HG03342 (cell line): ENCODE measurements around the gene CHCHD2.
A peak's percentile ranks its signal among the peaks of the same experiment; 100 is the strongest.
"Not testable (repeated sequence)": the region's sequence is repeated elsewhere in the genome, so short reads cannot be mapped to it uniquely, and the experiment has no call there.

Source experiments
- ATAC-seq: cut with Tn5 transposase; IDR thresholded peaks from one replicate; pipeline ENCODE4 v1.9.1; 2021; ENCODE audit warnings: mild to moderate bottlenecking, moderate library complexity; ENCODE audit not compliant: unreplicated experiment

Gene CHCHD2

DNA sequence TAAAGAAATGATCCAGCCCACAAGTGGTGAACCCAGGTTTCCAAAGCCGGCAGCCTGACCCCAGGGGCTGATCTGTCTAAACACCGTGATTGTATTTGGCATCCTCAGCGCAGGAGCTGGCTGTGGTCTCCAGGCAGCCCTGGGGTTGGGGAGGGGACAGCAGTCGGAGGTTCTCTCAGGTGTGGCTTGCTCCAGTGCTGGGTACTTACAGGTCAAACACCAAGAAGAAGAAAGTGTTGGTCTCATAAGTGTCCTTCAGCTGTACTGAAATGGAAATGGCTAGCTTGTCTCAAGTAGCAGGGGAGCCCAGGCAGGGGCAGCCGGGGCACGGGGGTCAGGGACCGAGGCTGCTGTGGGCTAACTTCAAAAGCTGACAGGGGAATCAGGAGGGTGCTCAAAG, 19.5 kb downstream of the CHCHD2 start:
- no peak for ATAC-seq

- no peak for ATAC-seq
Measured at GRCh38 chr7:56083150-56083785, 23.0 kb downstream of the CHCHD2 start.

- no peak for ATAC-seq
Measured at GRCh38 chr7:56081626-56082340, 24.5 kb downstream of the CHCHD2 start.

DNA sequence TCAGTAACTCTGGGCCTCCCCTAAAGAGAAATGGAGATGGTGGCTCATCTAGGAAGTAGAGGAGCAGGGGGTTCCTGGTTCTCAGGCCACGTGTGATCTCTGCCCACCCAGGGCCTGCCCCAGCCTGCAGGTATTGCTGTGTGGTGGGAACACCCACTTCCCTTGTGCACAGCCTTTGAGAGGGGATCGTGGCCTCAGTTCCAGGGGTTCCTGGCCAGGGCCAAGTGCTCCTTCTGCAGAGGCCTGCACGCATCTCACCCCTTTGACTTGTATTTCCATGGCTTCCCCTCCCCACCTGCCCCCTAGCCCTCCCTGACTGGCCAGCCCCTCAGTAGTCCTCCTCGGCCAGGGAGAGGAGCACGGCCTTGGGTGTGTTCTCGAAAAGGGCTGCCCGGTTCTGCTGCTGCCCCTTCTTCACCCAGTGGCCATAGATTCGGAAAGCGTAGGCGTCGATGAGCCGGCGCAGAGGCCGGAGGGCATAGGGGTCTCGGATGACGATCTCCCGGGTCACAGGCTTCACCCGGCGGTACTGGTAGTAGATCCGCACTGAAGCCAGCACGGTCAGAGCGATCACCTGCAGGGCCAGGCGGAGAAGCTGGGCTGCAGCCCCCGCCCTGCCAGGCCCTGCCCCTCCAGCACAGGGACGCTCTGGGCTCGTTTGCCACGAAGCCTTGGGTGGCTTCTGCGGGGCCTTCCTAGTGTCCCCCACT, 25.4 kb downstream of the CHCHD2 start:
- ATAC-seq, result not testable (repeated sequence)

- no peak for ATAC-seq
Measured at GRCh38 chr7:56079450-56080185, 26.7 kb downstream of the CHCHD2 start.

DNA sequence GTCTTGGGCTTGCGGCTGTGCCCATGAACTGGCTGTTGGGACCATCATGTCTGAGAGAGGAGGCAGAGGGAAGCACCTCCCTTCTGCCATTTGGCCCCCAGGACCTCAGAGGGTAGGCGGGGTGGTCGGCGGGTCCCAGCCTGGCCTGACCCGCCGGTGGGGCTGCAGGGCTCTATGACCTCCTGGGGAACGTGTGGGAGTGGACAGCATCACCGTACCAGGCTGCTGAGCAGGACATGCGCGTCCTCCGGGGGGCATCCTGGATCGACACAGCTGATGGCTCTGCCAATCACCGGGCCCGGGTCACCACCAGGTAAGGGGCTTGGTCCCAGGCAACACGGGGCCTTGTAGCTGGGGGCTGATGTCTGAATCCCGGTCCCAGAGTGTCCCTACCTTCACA, 28.1 kb downstream of the CHCHD2 start:
- ATAC-seq, result no peak

DNA sequence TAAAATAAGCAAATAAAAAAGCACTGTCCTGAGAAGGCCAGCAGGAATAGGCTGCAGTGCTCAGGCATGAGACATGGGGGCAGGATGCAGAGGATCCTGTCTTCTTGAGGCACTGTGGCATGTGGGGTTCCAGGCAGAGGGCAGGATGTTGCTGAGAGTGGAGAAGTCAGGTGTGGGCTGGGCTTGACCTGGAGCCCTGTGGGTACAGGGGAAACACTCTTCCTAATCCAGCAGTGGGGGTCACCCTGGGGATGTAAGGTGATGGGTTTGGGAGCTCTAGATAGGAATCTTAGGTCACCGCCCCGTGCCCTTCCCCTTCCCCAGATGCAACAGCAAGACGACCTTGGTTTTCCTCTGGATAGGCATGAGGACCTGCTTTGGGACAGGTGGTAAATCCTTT, 28.6 kb downstream of the CHCHD2 start:
- no peak for ATAC-seq

GRCh38 chr7:56074371-56074791, 31.9 kb downstream of the CHCHD2 start:
- peak; percentile 88 for ATAC-seq

GRCh38 chr7:56066376-56066775, 39.9 kb downstream of the CHCHD2 start:
- ATAC-seq, result not testable (repeated sequence)

DNA sequence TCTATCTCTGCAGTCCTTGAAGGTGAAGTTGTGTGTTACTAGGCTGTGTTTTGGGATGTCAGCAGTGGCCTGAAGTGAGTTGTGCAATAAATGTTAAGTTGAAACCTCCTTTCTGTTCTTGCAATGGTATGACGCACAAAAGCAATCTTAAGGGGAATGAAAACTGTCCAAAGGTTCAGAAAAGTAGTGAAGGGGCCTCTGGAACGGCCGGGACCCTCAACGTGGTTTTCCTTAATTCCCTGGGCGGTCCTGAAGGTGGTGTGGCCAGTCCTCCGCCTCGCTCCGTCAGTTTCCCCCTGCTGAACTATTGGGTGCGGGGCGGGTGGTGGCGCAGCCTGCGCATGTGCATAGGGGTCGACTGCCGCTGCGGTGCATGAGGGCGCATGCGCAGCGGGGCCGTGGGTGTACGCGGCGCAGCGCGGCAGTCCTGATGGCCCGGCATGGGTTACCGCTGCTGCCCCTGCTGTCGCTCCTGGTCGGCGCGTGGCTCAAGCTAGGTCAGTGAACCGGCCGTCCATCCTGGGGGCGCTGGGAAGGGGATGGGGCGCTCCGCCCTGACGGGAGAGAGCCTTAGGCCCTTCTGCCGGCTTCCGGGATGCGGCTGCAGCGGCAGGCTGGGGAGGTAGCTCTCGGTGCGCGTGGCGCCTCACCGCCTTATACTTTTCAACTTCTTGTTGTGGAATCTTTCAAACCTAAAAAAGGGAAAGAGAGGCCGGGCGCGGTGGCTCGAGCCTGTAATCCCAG, 42.2 kb downstream of the CHCHD2 start, which contains the start of gene SUMF2:
Gene SUMF2 (plus strand): TSS at position 405 of the 744 bp plus-strand sequence. CDS start 26 bp downstream, at position 431.
- peak; percentile 83 for ATAC-seq

DNA sequence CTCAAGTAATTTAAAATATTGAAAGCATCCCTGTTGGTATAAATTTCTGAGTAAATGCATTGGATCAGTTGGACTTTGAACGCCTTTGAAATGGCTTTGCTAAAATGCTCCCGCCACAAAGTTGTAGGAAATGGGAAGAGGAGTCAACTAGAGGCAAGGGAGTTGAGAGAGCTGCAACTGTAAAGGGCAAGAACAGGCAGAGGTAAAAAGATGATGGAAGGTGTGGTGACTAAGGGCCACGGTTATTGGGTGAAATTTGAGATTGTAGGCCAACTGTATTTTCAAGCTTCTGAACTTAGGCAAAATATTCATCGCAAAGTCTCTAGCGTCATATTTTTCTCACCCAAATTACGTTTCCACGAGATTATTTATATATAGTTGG, 42.8 kb downstream of the CHCHD2 start:
- no peak for ATAC-seq

DNA sequence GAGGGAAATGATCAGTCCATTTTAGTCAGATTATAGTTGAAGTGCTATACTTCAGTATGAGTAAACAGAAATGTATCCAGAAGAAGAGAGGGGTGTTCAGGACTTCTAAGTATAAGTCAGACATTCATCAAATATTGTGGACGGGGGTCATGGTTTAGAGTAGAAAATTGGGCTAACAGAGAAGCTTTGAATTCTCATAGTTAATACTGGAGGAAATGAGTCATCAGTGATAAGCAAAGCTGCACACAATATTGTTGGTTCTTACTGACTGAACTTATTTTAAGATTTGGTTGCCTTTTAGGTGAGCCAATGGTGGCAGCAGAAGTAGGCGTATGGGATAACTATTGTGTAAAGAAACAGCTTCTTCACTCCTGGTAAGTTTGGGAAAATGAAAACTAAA, 43.9 kb downstream of the CHCHD2 start:
- ATAC-seq, result no peak

GRCh38 chr7:56053993-56054392, 52.3 kb downstream of the CHCHD2 start:
- ATAC-seq, result no peak

- no peak for ATAC-seq
Measured at GRCh38 chr7:56053379-56053778, 52.9 kb downstream of the CHCHD2 start.
